ENCODE measurements around the gene SIAE.

SIAE gene

GRCh38 chr11:124682443-124682842 lies 8.9 kb upstream of the SIAE start:
- Histone ChIP-seq H3K9ac (ENCODE audit: low read length) (no peak overlapping the region), H3K27me3 (ENCODE audit: control insufficient read depth, insufficient read depth, low read length) (no peaks in the 10 kb centered on the region), H3K4me1 (ENCODE audit: control insufficient read depth, insufficient read depth, low read length) (no peaks in the 10 kb centered on the region), H3K9me3 (ENCODE audit: control insufficient read depth, low read length) (no peaks in the 10 kb centered on the region), H3K4me3 (ENCODE audit: low read length) (no peak overlapping the region), H3K36me3 (ENCODE audit: control insufficient read depth, insufficient read depth, low read length) (no peaks in the 10 kb centered on the region)

- no peak overlapping the region for H3K4me3 ChIP-seq (ENCODE audit: low read length)
- no peaks in the 10 kb centered on the region for H3K9me3 ChIP-seq (ENCODE audit: control insufficient read depth, low read length)
- no peaks in the 10 kb centered on the region for H3K27me3 ChIP-seq (ENCODE audit: control insufficient read depth, insufficient read depth, low read length)
- peaks cover 2% of the 10 kb centered on the region for H3K4me1 ChIP-seq (ENCODE audit: control insufficient read depth, insufficient read depth, low read length)
- no peaks in the 10 kb centered on the region for H3K36me3 ChIP-seq (ENCODE audit: control insufficient read depth, insufficient read depth, low read length)
- no peak overlapping the region for H3K9ac ChIP-seq (ENCODE audit: low read length)
These were observed 7.9 kb upstream of the SIAE start for GRCh38 chr11:124681421-124681820.

GRCh38 chr11:124678416-124678815 lies 4.9 kb upstream of the SIAE start:
- no peaks in the 10 kb centered on the region for H3K36me3 ChIP-seq (ENCODE audit: control insufficient read depth, insufficient read depth, low read length)
- H3K4me1 ChIP-seq (ENCODE audit: control insufficient read depth, insufficient read depth, low read length): peaks cover 10% of the 10 kb centered on the region
- no peak overlapping the region for H3K4me3 ChIP-seq (ENCODE audit: low read length)
- H3K9me3 ChIP-seq (ENCODE audit: control insufficient read depth, low read length): no peaks in the 10 kb centered on the region
- no peaks in the 10 kb centered on the region for H3K27me3 ChIP-seq (ENCODE audit: control insufficient read depth, insufficient read depth, low read length)
- no peak overlapping the region for H3K9ac ChIP-seq (ENCODE audit: low read length)

- no peak overlapping the region for H3K9ac ChIP-seq (ENCODE audit: low read length)
- H3K4me3 ChIP-seq (ENCODE audit: low read length): no peak overlapping the region
- H3K36me3 ChIP-seq (ENCODE audit: control insufficient read depth, insufficient read depth, low read length): no peaks in the 10 kb centered on the region
- H3K4me1 ChIP-seq (ENCODE audit: control insufficient read depth, insufficient read depth, low read length): peaks cover 20% of the 10 kb centered on the region
- no peaks in the 10 kb centered on the region for H3K9me3 ChIP-seq (ENCODE audit: control insufficient read depth, low read length)
- no peaks in the 10 kb centered on the region for H3K27me3 ChIP-seq (ENCODE audit: control insufficient read depth, insufficient read depth, low read length)
These were observed 2.8 kb upstream of the SIAE start for GRCh38 chr11:124676386-124676785.

- H3K36me3 ChIP-seq (ENCODE audit: control insufficient read depth, insufficient read depth, low read length): no peaks in the 10 kb centered on the region
- H3K4me1 ChIP-seq (ENCODE audit: control insufficient read depth, insufficient read depth, low read length): peaks cover 20% of the 10 kb centered on the region
- H3K9ac ChIP-seq (ENCODE audit: low read length): no peak overlapping the region
- peak overlapping the region; percentile 51 for H3K4me3 ChIP-seq (ENCODE audit: low read length)
- no peaks in the 10 kb centered on the region for H3K27me3 ChIP-seq (ENCODE audit: control insufficient read depth, insufficient read depth, low read length)
- no peaks in the 10 kb centered on the region for H3K9me3 ChIP-seq (ENCODE audit: control insufficient read depth, low read length)
These were observed 1.0 kb upstream of the SIAE start for GRCh38 chr11:124674571-124674970.

GRCh38 chr11:124674168-124674517 lies 604 bp upstream of the SIAE start:
- peak overlapping the region; percentile 46 for H3K9ac ChIP-seq (ENCODE audit: low read length)

GRCh38 chr11:124672536-124673215 lies 863 bp downstream of the SIAE start:
- no peaks in the 10 kb centered on the region for H3K36me3 ChIP-seq (ENCODE audit: control insufficient read depth, insufficient read depth, low read length)
- peaks cover 20% of the 10 kb centered on the region for H3K4me1 ChIP-seq (ENCODE audit: control insufficient read depth, insufficient read depth, low read length)
- H3K27me3 ChIP-seq (ENCODE audit: control insufficient read depth, insufficient read depth, low read length): no peaks in the 10 kb centered on the region

More at GRCh38 chr11:124674168-124674517, 604 bp upstream of the SIAE start:
- H3K9me3 ChIP-seq (ENCODE audit: control insufficient read depth, low read length): no peaks in the 10 kb centered on the region
- no peaks in the 10 kb centered on the region for H3K27me3 ChIP-seq (ENCODE audit: control insufficient read depth, insufficient read depth, low read length)
- H3K4me3 ChIP-seq (ENCODE audit: low read length): peak overlapping the region; percentile 51
- no peaks in the 10 kb centered on the region for H3K36me3 ChIP-seq (ENCODE audit: control insufficient read depth, insufficient read depth, low read length)
- peaks cover 20% of the 10 kb centered on the region for H3K4me1 ChIP-seq (ENCODE audit: control insufficient read depth, insufficient read depth, low read length)

GRCh38 chr11:124670732-124671131 lies 2.8 kb downstream of the SIAE start:
- Histone ChIP-seq H3K9ac (ENCODE audit: low read length) (no peak overlapping the region), H3K36me3 (ENCODE audit: control insufficient read depth, insufficient read depth, low read length) (no peaks in the 10 kb centered on the region), H3K27me3 (ENCODE audit: control insufficient read depth, insufficient read depth, low read length) (no peaks in the 10 kb centered on the region), H3K9me3 (ENCODE audit: control insufficient read depth, low read length) (no peaks in the 10 kb centered on the region), H3K4me1 (ENCODE audit: control insufficient read depth, insufficient read depth, low read length) (peaks cover 14% of the 10 kb centered on the region), H3K4me3 (ENCODE audit: low read length) (no peak overlapping the region)

More at GRCh38 chr11:124672536-124673215, 863 bp downstream of the SIAE start:
- Histone ChIP-seq H3K9ac (ENCODE audit: low read length) (peak overlapping the region; percentile 88), H3K9me3 (ENCODE audit: control insufficient read depth, low read length) (no peaks in the 10 kb centered on the region), H3K4me3 (ENCODE audit: low read length) (peak overlapping the region; percentile 51)

GRCh38 chr11:124669193-124669592 lies 4.3 kb downstream of the SIAE start:
- Histone ChIP-seq H3K27me3 (ENCODE audit: control insufficient read depth, insufficient read depth, low read length) (no peaks in the 10 kb centered on the region), H3K4me1 (ENCODE audit: control insufficient read depth, insufficient read depth, low read length) (peaks cover 10% of the 10 kb centered on the region), H3K36me3 (ENCODE audit: control insufficient read depth, insufficient read depth, low read length) (no peaks in the 10 kb centered on the region), H3K9me3 (ENCODE audit: control insufficient read depth, low read length) (no peaks in the 10 kb centered on the region), H3K9ac (ENCODE audit: low read length) (no peak overlapping the region), H3K4me3 (ENCODE audit: low read length) (no peak overlapping the region)

- Histone ChIP-seq H3K36me3 (ENCODE audit: control insufficient read depth, insufficient read depth, low read length) (no peaks in the 10 kb centered on the region), H3K27me3 (ENCODE audit: control insufficient read depth, insufficient read depth, low read length) (no peaks in the 10 kb centered on the region), H3K9me3 (ENCODE audit: control insufficient read depth, low read length) (no peaks in the 10 kb centered on the region), H3K9ac (ENCODE audit: low read length) (no peak overlapping the region), H3K4me1 (ENCODE audit: control insufficient read depth, insufficient read depth, low read length) (peaks cover 1% of the 10 kb centered on the region), H3K4me3 (ENCODE audit: low read length) (no peak overlapping the region)
These were observed 5.9 kb downstream of the SIAE start for GRCh38 chr11:124667601-124668000.

GRCh38 chr11:124663861-124664260 lies 9.7 kb downstream of the SIAE start:
- Histone ChIP-seq H3K27me3 (ENCODE audit: control insufficient read depth, insufficient read depth, low read length) (no peaks in the 10 kb centered on the region), H3K9ac (ENCODE audit: low read length) (no peak overlapping the region), H3K9me3 (ENCODE audit: control insufficient read depth, low read length) (no peaks in the 10 kb centered on the region), H3K4me3 (ENCODE audit: low read length) (no peak overlapping the region), H3K36me3 (ENCODE audit: control insufficient read depth, insufficient read depth, low read length) (no peaks in the 10 kb centered on the region), H3K4me1 (ENCODE audit: control insufficient read depth, insufficient read depth, low read length) (no peaks in the 10 kb centered on the region)

- H3K27me3 ChIP-seq (ENCODE audit: control insufficient read depth, insufficient read depth, low read length): no peaks in the 10 kb centered on the region
- no peaks in the 10 kb centered on the region for H3K9me3 ChIP-seq (ENCODE audit: control insufficient read depth, low read length)
- H3K9ac ChIP-seq (ENCODE audit: low read length): no peak overlapping the region
- H3K4me3 ChIP-seq (ENCODE audit: low read length): no peak overlapping the region
- H3K36me3 ChIP-seq (ENCODE audit: control insufficient read depth, insufficient read depth, low read length): no peaks in the 10 kb centered on the region
- H3K4me1 ChIP-seq (ENCODE audit: control insufficient read depth, insufficient read depth, low read length): no peaks in the 10 kb centered on the region
These were observed 11.4 kb downstream of the SIAE start for GRCh38 chr11:124662106-124662505.

- Histone ChIP-seq H3K36me3 (ENCODE audit: control insufficient read depth, insufficient read depth, low read length) (no peaks in the 10 kb centered on the region), H3K4me3 (ENCODE audit: low read length) (no peak overlapping the region), H3K9me3 (ENCODE audit: control insufficient read depth, low read length) (no peaks in the 10 kb centered on the region), H3K27me3 (ENCODE audit: control insufficient read depth, insufficient read depth, low read length) (no peaks in the 10 kb centered on the region), H3K4me1 (ENCODE audit: control insufficient read depth, insufficient read depth, low read length) (no peaks in the 10 kb centered on the region), H3K9ac (ENCODE audit: low read length) (no peak overlapping the region)
These were observed 12.0 kb downstream of the SIAE start for GRCh38 chr11:124661553-124661952.

Measured in mucosa of stomach (tissue), 1 donor.